ENCODE data around the gene TTBK1.
"Not testable (repeated sequence)": the region's sequence is repeated elsewhere in the genome, so short reads cannot be mapped to it uniquely, and the experiment has no call there.

Gene TTBK1

DNA sequence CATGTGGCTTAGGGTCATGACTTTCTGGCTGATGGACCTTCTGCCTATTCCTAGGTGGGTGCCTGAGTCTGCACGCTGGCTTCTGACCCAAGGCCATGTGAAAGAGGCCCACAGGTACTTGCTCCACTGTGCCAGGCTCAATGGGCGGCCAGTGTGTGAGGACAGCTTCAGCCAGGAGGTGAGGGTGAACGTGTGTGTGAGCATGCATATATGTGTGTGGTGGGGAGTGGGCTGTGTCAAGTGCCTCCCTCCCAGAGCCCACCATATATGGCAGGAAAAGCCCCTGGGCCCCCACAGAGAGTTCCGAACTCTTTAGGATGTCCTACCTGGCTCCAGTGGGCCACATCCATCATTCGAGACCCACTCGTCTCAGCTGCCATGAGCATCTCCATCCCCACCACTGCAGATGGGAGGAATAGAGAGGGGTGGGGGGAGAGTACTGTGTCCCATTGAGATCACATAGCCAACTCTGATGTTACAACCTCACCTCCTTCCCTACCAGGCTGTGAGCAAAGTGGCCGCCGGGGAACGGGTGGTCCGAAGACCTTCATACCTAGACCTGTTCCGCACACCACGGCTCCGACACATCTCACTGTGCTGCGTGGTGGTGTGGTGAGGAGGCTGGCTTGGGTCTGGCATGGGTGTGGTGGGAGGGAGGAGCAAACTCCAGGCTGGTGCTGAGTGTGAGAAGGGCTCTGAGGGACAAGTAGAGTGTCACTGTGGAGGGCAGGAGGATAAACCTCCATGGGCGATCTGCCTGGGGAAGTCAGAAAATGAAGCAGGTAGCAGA is 58.0 kb downstream of the TTBK1 start:
- DNase-seq (ENCODE audit: low read depth) = no peak
- TF ChIP-seq POLR2A (IDR thresholded peaks at IDR 0.05; ENCODE audit: extremely low read depth, insufficient read length) (no peak), MYC (IDR thresholded peaks at IDR 0.05; ENCODE audit: low read depth, low read length) (no peak)
- TF ChIP-seq, protein P1, sequence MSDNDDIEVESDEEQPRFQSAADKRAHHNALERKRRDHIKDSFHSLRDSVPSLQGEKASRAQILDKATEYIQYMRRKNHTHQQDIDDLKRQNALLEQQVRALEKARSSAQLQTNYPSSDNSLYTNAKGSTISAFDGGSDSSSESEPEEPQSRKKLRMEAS (IDR thresholded peaks at IDR 0.05; ENCODE audit: low read depth, low read length) = no peak
- TF ChIP-seq, protein P2, sequence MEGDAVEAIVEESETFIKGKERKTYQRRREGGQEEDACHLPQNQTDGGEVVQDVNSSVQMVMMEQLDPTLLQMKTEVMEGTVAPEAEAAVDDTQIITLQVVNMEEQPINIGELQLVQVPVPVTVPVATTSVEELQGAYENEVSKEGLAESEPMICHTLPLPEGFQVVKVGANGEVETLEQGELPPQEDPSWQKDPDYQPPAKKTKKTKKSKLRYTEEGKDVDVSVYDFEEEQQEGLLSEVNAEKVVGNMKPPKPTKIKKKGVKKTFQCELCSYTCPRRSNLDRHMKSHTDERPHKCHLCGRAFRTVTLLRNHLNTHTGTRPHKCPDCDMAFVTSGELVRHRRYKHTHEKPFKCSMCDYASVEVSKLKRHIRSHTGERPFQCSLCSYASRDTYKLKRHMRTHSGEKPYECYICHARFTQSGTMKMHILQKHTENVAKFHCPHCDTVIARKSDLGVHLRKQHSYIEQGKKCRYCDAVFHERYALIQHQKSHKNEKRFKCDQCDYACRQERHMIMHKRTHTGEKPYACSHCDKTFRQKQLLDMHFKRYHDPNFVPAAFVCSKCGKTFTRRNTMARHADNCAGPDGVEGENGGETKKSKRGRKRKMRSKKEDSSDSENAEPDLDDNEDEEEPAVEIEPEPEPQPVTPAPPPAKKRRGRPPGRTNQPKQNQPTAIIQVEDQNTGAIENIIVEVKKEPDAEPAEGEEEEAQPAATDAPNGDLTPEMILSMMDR (IDR thresholded peaks at IDR 0.05; ENCODE audit: low read depth, low read length) = no peak
- no peak overlapping the region for H3K4me3 ChIP-seq (ENCODE audit: low read depth, low read length)

DNA sequence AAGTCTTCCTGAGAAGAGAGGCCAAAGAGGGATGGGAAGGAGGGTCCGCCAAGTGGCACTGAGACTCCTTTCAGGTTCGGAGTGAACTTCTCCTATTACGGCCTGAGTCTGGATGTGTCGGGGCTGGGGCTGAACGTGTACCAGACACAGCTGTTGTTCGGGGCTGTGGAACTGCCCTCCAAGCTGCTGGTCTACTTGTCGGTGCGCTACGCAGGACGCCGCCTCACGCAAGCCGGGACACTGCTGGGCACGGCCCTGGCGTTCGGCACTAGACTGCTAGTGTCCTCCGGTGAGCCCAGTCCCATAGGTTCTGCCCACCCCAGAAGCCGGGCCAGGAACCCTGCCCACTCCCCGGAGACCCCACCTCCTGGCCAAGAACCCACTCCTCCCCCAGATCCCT is 58.8 kb downstream of the TTBK1 start:
- DNase-seq (ENCODE audit: low read depth) = no peak
- no peak overlapping the region for H3K4me3 ChIP-seq (ENCODE audit: low read depth, low read length)
- TF ChIP-seq MYC (IDR thresholded peaks at IDR 0.05; ENCODE audit: low read depth, low read length) (no peak), POLR2A (IDR thresholded peaks at IDR 0.05; ENCODE audit: extremely low read depth, insufficient read length) (no peak)
- TF ChIP-seq, protein P1 (IDR thresholded peaks at IDR 0.05; ENCODE audit: low read depth, low read length) = no peak
- TF ChIP-seq, protein P2 (IDR thresholded peaks at IDR 0.05; ENCODE audit: low read depth, low read length) = no peak

DNA sequence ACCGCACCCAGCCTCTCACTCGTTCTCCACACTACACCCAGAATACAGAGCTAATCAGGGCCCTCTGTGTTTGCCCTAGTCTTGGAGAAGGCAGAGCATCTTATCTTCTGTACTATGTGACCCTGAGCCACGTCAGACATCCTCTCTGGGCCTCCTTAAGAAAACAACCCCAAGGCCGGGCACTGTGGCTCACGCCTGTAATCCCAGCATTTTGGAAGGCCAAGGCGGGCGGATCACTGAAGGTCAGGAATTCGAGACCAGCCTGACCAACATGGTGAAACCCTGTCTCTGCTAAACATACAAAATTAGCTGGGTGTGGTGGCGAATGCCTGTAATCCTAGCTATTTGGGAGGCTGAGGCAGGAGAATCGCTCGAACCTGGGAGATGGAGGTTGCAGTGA is 59.7 kb downstream of the TTBK1 start:
- not testable (repeated sequence) for H3K4me3 ChIP-seq (ENCODE audit: low read depth, low read length); DNase-seq (ENCODE audit: low read depth)

DNA sequence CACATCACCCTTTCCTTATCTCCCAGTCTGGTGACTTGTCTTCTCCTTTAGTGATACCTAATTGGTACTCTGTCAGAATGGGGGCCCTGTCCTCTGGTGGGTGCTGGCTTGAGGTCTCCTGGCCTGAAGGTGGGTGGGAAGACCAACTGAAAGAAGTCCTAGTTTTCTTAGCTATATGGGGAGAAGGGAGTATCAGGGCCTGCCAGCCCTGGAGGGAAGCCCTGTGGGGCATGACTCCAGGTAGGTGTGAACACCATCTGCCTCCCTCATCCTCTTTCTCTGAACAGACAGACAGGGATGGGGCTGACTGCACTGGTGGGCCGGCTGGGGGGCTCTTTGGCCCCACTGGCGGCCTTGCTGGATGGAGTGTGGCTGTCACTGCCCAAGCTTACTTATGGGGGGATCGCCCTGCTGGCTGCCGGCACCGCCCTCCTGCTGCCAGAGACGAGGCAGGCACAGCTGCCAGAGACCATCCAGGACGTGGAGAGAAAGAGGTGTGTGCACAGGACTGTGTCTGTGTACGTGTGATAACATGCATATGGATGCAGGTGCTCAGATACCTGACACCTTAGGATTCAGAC is 60.6 kb downstream of the TTBK1 start:
- no peak overlapping the region for H3K4me3 ChIP-seq (ENCODE audit: low read depth, low read length)
- TF ChIP-seq POLR2A (IDR thresholded peaks at IDR 0.05; ENCODE audit: extremely low read depth, insufficient read length) = no peak
- TF ChIP-seq, protein P1 (IDR thresholded peaks at IDR 0.05; ENCODE audit: low read depth, low read length) = no peak
- TF ChIP-seq, protein P2 (IDR thresholded peaks at IDR 0.05; ENCODE audit: low read depth, low read length) = no peak
- TF ChIP-seq MYC (IDR thresholded peaks at IDR 0.05; ENCODE audit: low read depth, low read length) = no peak
- no peak for DNase-seq (ENCODE audit: low read depth)

DNA sequence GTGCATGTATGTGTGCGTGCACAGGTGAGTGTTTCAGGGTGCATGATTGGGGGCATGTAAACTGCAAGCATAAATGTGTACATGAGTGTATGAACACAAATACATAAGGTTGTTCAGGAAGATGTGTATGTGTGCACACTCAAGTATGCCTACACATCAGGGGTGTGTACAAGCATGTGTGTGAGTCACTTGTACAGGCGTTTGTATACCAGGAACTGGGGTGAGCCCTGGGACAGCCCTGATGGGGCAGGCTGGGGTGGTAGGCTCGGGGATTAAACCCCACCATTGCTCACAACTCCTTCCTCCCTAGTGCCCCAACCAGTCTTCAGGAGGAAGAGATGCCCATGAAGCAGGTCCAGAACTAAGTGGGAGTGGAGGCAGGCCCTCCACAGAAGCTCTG is 61.1 kb downstream of the TTBK1 start:
- TF ChIP-seq, protein P2 (IDR thresholded peaks at IDR 0.05; ENCODE audit: low read depth, low read length) = no peak
- TF ChIP-seq MYC (IDR thresholded peaks at IDR 0.05; ENCODE audit: low read depth, low read length) (no peak), POLR2A (IDR thresholded peaks at IDR 0.05; ENCODE audit: extremely low read depth, insufficient read length) (no peak)
- TF ChIP-seq, protein P1 (IDR thresholded peaks at IDR 0.05; ENCODE audit: low read depth, low read length) = no peak
- no peak overlapping the region for H3K4me3 ChIP-seq (ENCODE audit: low read depth, low read length)
- no peak for DNase-seq (ENCODE audit: low read depth)

DNA sequence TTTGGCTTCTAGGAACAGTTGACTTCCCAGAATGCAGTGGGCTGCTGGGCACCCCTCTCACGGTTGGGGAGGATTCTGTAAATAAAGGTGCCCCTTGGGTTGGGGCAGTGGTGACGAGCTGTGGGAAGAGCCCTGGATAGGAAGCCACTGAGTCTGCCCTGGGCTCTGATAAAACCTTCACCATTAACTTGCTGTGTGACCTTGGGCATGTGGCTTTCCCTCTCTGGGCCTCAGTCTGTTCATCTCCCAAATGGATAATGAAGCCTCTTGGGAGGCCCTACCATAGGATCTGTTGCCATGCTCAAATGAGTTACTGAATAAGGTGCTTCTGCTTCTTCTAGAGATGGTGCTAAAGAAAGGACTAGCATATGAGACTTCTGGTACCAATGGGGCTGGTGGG is 61.6 kb downstream of the TTBK1 start:
- no peak for DNase-seq (ENCODE audit: low read depth)
- no peak overlapping the region for H3K4me3 ChIP-seq (ENCODE audit: low read depth, low read length)
- TF ChIP-seq, protein P1 (IDR thresholded peaks at IDR 0.05; ENCODE audit: low read depth, low read length) = no peak
- no peak for TF ChIP-seq MYC (IDR thresholded peaks at IDR 0.05; ENCODE audit: low read depth, low read length)
- TF ChIP-seq, protein P2 (IDR thresholded peaks at IDR 0.05; ENCODE audit: low read depth, low read length) = no peak
- no peak for TF ChIP-seq POLR2A (IDR thresholded peaks at IDR 0.05; ENCODE audit: extremely low read depth, insufficient read length)
